Fibroblast of lung (primary cell): ENCODE data around the gene ITGA2. TPM values are rescaled to one million over a fixed set of nuclear protein-coding genes. Genes with fewer than 3 reads are reported as not detected.

Source experiments
- DNase-seq, 2 donors: peaks; one replicate each; pipeline versions ENCODE4 v3.0.0 to v3.0.0-alpha.2; 2010; ENCODE audit warnings: low read depth in 2 of 2
- H2AFZ ChIP-seq: 2 replicates; pipeline ENCODE4 v1.5.1; 2012; ENCODE audit warnings: low read length, control low read depth, inconsistent platforms
- H3K27ac ChIP-seq: 2 replicates; pipeline ENCODE4 v1.5.1; 2011; ENCODE audit warnings: low read length, control low read depth; ENCODE audit not compliant: insufficient read depth
- H3K27me3 ChIP-seq: 2 replicates; pipeline ENCODE4 v1.5.1; 2011; ENCODE audit warnings: mild to moderate bottlenecking, low read length; ENCODE audit not compliant: control insufficient read depth, insufficient read depth
- H3K36me3 ChIP-seq: 2 replicates; pipeline ENCODE4 v1.5.1; 2011; ENCODE audit warnings: low read length; ENCODE audit not compliant: control insufficient read depth, insufficient read depth
- H3K4me1 ChIP-seq: 2 replicates; pipeline ENCODE4 v1.5.1; 2011; ENCODE audit warnings: low read length; ENCODE audit not compliant: control insufficient read depth, insufficient read depth; ENCODE audit errors: extremely low read depth
- H3K4me2 ChIP-seq: 2 replicates; pipeline ENCODE4 v1.5.1; 2011; ENCODE audit warnings: low read length, control low read depth; ENCODE audit not compliant: insufficient read depth; ENCODE audit errors: extremely low read depth
- H3K4me3 ChIP-seq, 4 experiments: fragments of 200-600 bp in 1 of 4; sonication (generic) in 1 of 4; replicated peaks in 1 of 4; 2 replicates each; pipeline ENCODE4 v1.5.1; 2011 to 2016; ENCODE audit warnings: low read length in 4 of 4, low read depth in 3 of 4, mild to moderate bottlenecking in 3 of 4, control low read depth in 2 of 4, inconsistent platforms in 1 of 4, mixed read lengths in 1 of 4; ENCODE audit not compliant: insufficient read depth in 1 of 4; ENCODE audit errors: control extremely low read depth in 1 of 4
- H3K79me2 ChIP-seq: 2 replicates; pipeline ENCODE4 v1.5.1; 2012; ENCODE audit warnings: mild to moderate bottlenecking, low read length, inconsistent platforms; ENCODE audit not compliant: control insufficient read depth, insufficient read depth
- H3K9ac ChIP-seq: 2 replicates; pipeline ENCODE4 v1.5.1; 2011; ENCODE audit warnings: mild to moderate bottlenecking, low read length, control low read depth; ENCODE audit not compliant: insufficient read depth
- H3K9me3 ChIP-seq: 2 replicates; pipeline ENCODE4 v1.5.1; 2012; ENCODE audit warnings: low read depth, low read length; ENCODE audit not compliant: control insufficient read depth, insufficient read depth
- H4K20me1 ChIP-seq: 2 replicates; pipeline ENCODE4 v1.5.1; 2011; ENCODE audit warnings: low read length; ENCODE audit not compliant: control insufficient read depth, insufficient read depth; ENCODE audit errors: extremely low read depth
- EZH2 ChIP-seq: IDR thresholded peaks from 2 replicates; pipeline ENCODE4 v1.5.1; 2012; ENCODE audit warnings: low read length, control low read depth, mild to moderate bottlenecking; ENCODE audit errors: missing control alignments
- polyA plus RNA-seq, 2 donors: library from polyadenylated mRNA; depleted of rRNA in 1 of 2; stranded (reverse) in 1 of 2; unstranded in 1 of 2; fragments of >200 nt; gene quantifications; 2 replicates each; pipeline ENCODE4 v1.2.1, GENCODE V29; 2011 to 2012; ENCODE audit warnings: missing spikeins in 1 of 2
- total RNA-seq: library from RNA; depleted of rRNA; stranded (reverse); fragments of >200 nt; gene quantifications from 2 replicates; pipeline ENCODE4 v1.2.1, GENCODE V29; 2014
- TF ChIP-seq, protein P1 (sequence below), 2 donors: IDR thresholded peaks in 1 of 2; conservative IDR thresholded peaks in 1 of 2; 1 replicate in 1 of 2; 2 replicates in 1 of 2; pipeline ENCODE4 v1.5.1; 2011 to 2012; ENCODE audit warnings: low read length in 2 of 2, control low read depth in 1 of 2, inconsistent platforms in 1 of 2, low read depth in 1 of 2, mild to moderate bottlenecking in 1 of 2

Gene ITGA2
- total and polyA plus RNA-seq, 2 donors (not counting 1 experiment from before 2014, with no cell fraction given): 9.4 to 75.5 TPM

- Histone ChIP-seq H3K27me3 (no peaks in the 10 kb centered on the region), H3K36me3 (no peaks in the 10 kb centered on the region), H3K9me3 (no peaks in the 10 kb centered on the region), H4K20me1 (no peaks in the 10 kb centered on the region), H3K4me3 (no peak overlapping the region), H3K4me2 (no peak overlapping the region), H3K79me2 (no peaks in the 10 kb centered on the region), H3K27ac (no peak overlapping the region), H2AFZ (no peak overlapping the region), H3K4me1 (no peaks in the 10 kb centered on the region), H3K9ac (no peak overlapping the region)
- TF ChIP-seq, protein P1, sequence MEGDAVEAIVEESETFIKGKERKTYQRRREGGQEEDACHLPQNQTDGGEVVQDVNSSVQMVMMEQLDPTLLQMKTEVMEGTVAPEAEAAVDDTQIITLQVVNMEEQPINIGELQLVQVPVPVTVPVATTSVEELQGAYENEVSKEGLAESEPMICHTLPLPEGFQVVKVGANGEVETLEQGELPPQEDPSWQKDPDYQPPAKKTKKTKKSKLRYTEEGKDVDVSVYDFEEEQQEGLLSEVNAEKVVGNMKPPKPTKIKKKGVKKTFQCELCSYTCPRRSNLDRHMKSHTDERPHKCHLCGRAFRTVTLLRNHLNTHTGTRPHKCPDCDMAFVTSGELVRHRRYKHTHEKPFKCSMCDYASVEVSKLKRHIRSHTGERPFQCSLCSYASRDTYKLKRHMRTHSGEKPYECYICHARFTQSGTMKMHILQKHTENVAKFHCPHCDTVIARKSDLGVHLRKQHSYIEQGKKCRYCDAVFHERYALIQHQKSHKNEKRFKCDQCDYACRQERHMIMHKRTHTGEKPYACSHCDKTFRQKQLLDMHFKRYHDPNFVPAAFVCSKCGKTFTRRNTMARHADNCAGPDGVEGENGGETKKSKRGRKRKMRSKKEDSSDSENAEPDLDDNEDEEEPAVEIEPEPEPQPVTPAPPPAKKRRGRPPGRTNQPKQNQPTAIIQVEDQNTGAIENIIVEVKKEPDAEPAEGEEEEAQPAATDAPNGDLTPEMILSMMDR (conservative IDR thresholded peaks at IDR 0.05 in 1 of 2, IDR thresholded peaks at IDR 0.05 in 1 of 2; ENCODE audit: low read depth in 1 of 2, low read length in 2 of 2): no peak
- TF ChIP-seq EZH2: no peak
- no peak for DNase-seq
Observed at GRCh38 chr5:52977264-52977897, 11.8 kb upstream of the ITGA2 start.

DNA sequence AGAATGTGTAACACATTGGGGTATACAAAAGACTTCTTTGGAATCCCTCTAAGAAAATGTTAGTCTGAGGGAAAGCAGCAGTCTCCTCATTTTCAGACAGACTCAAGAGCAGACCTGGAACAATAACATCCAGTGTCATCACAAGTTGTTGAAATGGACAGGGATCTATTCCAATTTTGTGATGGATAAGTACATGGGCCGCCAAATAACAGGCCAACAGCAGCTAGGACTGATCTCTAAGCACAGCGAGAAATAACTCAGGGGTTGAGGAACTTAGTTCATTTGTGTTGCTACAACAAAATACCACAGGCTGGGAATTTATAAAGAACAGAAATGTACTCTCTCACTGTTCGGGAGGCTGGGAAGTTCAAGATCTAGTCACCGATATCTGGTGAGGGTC, 7.6 kb upstream of the ITGA2 start:
- no peak overlapping the region for H2AFZ ChIP-seq
- no peak for DNase-seq
- H3K9ac ChIP-seq: no peak overlapping the region
- H3K27me3 ChIP-seq: no peaks in the 10 kb centered on the region
- H3K4me1 ChIP-seq: peaks cover 2% of the 10 kb centered on the region
- no peaks in the 10 kb centered on the region for H3K9me3 ChIP-seq
- no peaks in the 10 kb centered on the region for H3K79me2 ChIP-seq
- H3K36me3 ChIP-seq: no peaks in the 10 kb centered on the region
- H3K27ac ChIP-seq: no peak overlapping the region
- no peak overlapping the region for H3K4me3 ChIP-seq
- H3K4me2 ChIP-seq: no peak overlapping the region
- no peaks in the 10 kb centered on the region for H4K20me1 ChIP-seq
- no peak for TF ChIP-seq EZH2
- TF ChIP-seq, protein P1 (conservative IDR thresholded peaks at IDR 0.05 in 1 of 2, IDR thresholded peaks at IDR 0.05 in 1 of 2; ENCODE audit: low read depth in 1 of 2, low read length in 2 of 2): no peak

- Histone ChIP-seq H4K20me1 (no peaks in the 10 kb centered on the region), H3K4me1 (peaks cover 7% of the 10 kb centered on the region), H3K27ac (no peak overlapping the region), H3K4me3 (no peak overlapping the region), H2AFZ (no peak overlapping the region), H3K9me3 (no peaks in the 10 kb centered on the region), H3K9ac (no peak overlapping the region), H3K27me3 (no peaks in the 10 kb centered on the region), H3K36me3 (no peaks in the 10 kb centered on the region), H3K79me2 (no peaks in the 10 kb centered on the region), H3K4me2 (no peak overlapping the region)
- TF ChIP-seq, protein P1 (conservative IDR thresholded peaks at IDR 0.05 in 1 of 2, IDR thresholded peaks at IDR 0.05 in 1 of 2; ENCODE audit: low read depth in 1 of 2, low read length in 2 of 2): no peak
- TF ChIP-seq EZH2: no peak
- DNase-seq: peak in 1 of 2 donors; percentile 87
Observed at GRCh38 chr5:52983731-52984636, 5.2 kb upstream of the ITGA2 start.
